A549 (cell line): ENCODE results near the gene FYB1. TPM values are rescaled to one million over a fixed set of nuclear protein-coding genes. Genes with fewer than 3 reads are reported as not detected.

ENCODE experiments used
- ATAC-seq, 2 experiments: fragments of 200-7000 bp in 1 of 2; fragments of >200 bp in 1 of 2; cut with Nextera tagmentation in 1 of 2; cut with Tn5 transposase in 1 of 2; 3 replicates each; pipeline versions ENCODE4 v1.8.0 to v1.9.1; 2018 to 2020; ENCODE audit warnings: mild to moderate bottlenecking in 1 of 2, moderate library complexity in 1 of 2
- CTCF ChIA-PET: fragments of 300-600 bp; sonication (Branson Sonifier 250); formaldehyde crosslinking; extraction: SDS; loops from one replicate; lab custom pipeline; 2021; ENCODE audit warnings: antibody characterized with exemption, inconsistent platforms; lab: Yijun Ruan, JAX
- POLR2A ChIA-PET: fragments of 350-600 bp; formaldehyde crosslinking; extraction: SDS; loops from one replicate; lab custom pipeline; 2021; ENCODE audit warnings: antibody characterized with exemption, inconsistent platforms; lab: Yijun Ruan, JAX
- DNase-seq, 2 experiments: peaks; one replicate each; pipeline versions ENCODE4 v3.0.0 to v3.0.0-alpha.2; 2011 to 2016; ENCODE audit warnings: low read depth in 1 of 2, low spot score in 1 of 2
- FAIRE-seq: peaks from 2 replicates; lab custom pipeline; 2011; peaks lifted over from hg19 to GRCh38; lab: Jason Lieb, UNC
- H3K27ac ChIP-seq, 2 experiments: fragments of >200 bp; sonication (Bioruptor Twin); formaldehyde crosslinking; 3 replicates each; pipeline ENCODE4 v1.5.1; 2016 to 2017
- H3K4me1 ChIP-seq: fragments of >200 bp; sonication (Bioruptor Twin); formaldehyde crosslinking; 3 replicates; pipeline ENCODE4 v1.6.1; 2016
- H3K4me2 ChIP-seq: fragments of >200 bp; sonication (Bioruptor Twin); formaldehyde crosslinking; 3 replicates; pipeline ENCODE4 v1.6.1; 2016
- H3K4me3 ChIP-seq: fragments of >200 bp; sonication (Bioruptor Twin); formaldehyde crosslinking; 3 replicates; pipeline ENCODE4 v1.5.1; 2016
- H3K9me3 ChIP-seq: fragments of >200 bp; sonication (Bioruptor Twin); formaldehyde crosslinking; 3 replicates; pipeline ENCODE4 v1.6.1; 2016
- CBX2 ChIP-seq: fragments of 200-600 bp; sonication (generic); IDR thresholded peaks from 2 replicates; pipeline ENCODE4 v1.6.1; 2016; ENCODE audit warnings: low read depth, mild to moderate bottlenecking, borderline replicate concordance
- CBX8 ChIP-seq: fragments of 200-600 bp; sonication (generic); IDR thresholded peaks from 2 replicates; pipeline ENCODE4 v1.6.1; 2016
- CHD2 ChIP-seq: fragments of 150-350 bp; IDR thresholded peaks from 2 replicates; pipeline ENCODE4 v1.6.1; 2014; ENCODE audit warnings: low read length; ENCODE audit not compliant: partially characterized antibody
- EHMT2 ChIP-seq: fragments of 200-600 bp; sonication (generic); IDR thresholded peaks from 2 replicates; pipeline ENCODE4 v1.6.1; 2016; ENCODE audit warnings: antibody characterized with exemption, low read depth, mild to moderate bottlenecking, moderate library complexity
- ELK1 ChIP-seq: fragments of 150-350 bp; IDR thresholded peaks from 2 replicates; pipeline ENCODE4 v1.6.1; 2014; ENCODE audit warnings: low read depth, mild to moderate bottlenecking, low read length
- ESRRA ChIP-seq: fragments of 150-350 bp; IDR thresholded peaks from 2 replicates; pipeline ENCODE4 v1.6.1; 2014; ENCODE audit warnings: mild to moderate bottlenecking, low read length, borderline replicate concordance
- FOSL2 ChIP-seq, 2 experiments: fragments of 450-650 bp in 1 of 2; fragments of >200 bp in 1 of 2; sonication (Bioruptor Twin) in 1 of 2; formaldehyde crosslinking; IDR thresholded peaks; 2 replicates each; pipeline versions ENCODE4 v1.5.0 to v1.6.1; 2016 to 2020; ENCODE audit warnings: mild to moderate bottlenecking in 1 of 2, moderate library complexity in 1 of 2
- FOXS1 ChIP-seq: fragments of 250-450 bp; sonication (Bioruptor Pico); IDR thresholded peaks from 2 replicates; pipeline ENCODE4 v1.5.0; 2020; ENCODE audit warnings: mild to moderate bottlenecking, moderate library complexity
- HEYL ChIP-seq: fragments of 250-450 bp; sonication (Bioruptor Pico); IDR thresholded peaks from 2 replicates; pipeline ENCODE4 v1.8.0; 2021; ENCODE audit warnings: mild to moderate bottlenecking, moderate library complexity
- HOXA7 ChIP-seq: fragments of 250-450 bp; sonication (Bioruptor Pico); IDR thresholded peaks from 2 replicates; pipeline ENCODE4 v1.5.0; 2020; ENCODE audit warnings: mild to moderate bottlenecking, moderate library complexity
- JUNB ChIP-seq: fragments of >200 bp; sonication (Bioruptor Twin); formaldehyde crosslinking; IDR thresholded peaks from 2 replicates; pipeline ENCODE4 v1.6.1; 2016
- KDM1A ChIP-seq: fragments of 200-600 bp; sonication (generic); IDR thresholded peaks from 2 replicates; pipeline ENCODE4 v1.6.1; 2016; ENCODE audit warnings: low read depth, mild to moderate bottlenecking
- MAZ ChIP-seq: fragments of 150-350 bp; IDR thresholded peaks from 2 replicates; pipeline ENCODE4 v1.6.1; 2014; ENCODE audit warnings: antibody characterized with exemption, low read depth, low read length, borderline replicate concordance
- MYC ChIP-seq: IDR thresholded peaks from 2 replicates; pipeline ENCODE4 v1.6.1; 2012; ENCODE audit warnings: mild to moderate bottlenecking, inconsistent platforms, low read length, improper control_type of control experiment, borderline replicate concordance
- NR3C1 ChIP-seq: fragments of >200 bp; sonication (Bioruptor Twin); formaldehyde crosslinking; IDR thresholded peaks from 3 replicates; pipeline ENCODE4 v1.6.1; 2017
- RAD21 ChIP-seq, 2 experiments: fragments of >200 bp in 1 of 2; sonication (Bioruptor Twin) in 1 of 2; formaldehyde crosslinking in 1 of 2; IDR thresholded peaks in 1 of 2; conservative IDR thresholded peaks in 1 of 2; 2 replicates in 1 of 2; 3 replicates in 1 of 2; pipeline ENCODE4 v1.6.1; 2012 to 2018; ENCODE audit warnings: inconsistent platforms in 1 of 2
- RARB ChIP-seq: fragments of 250-450 bp; sonication (Bioruptor Pico); IDR thresholded peaks from 2 replicates; pipeline ENCODE4 v1.8.0; 2021; ENCODE audit warnings: mild to moderate bottlenecking, moderate library complexity
- REST ChIP-seq: fragments of 200-600 bp; sonication (generic); IDR thresholded peaks from 2 replicates; pipeline ENCODE4 v1.6.1; 2016; ENCODE audit warnings: antibody characterized with exemption, mild to moderate bottlenecking, moderate library complexity
- WGBS: methylation state at CpG from one replicate; pipeline ENCODE4 v1.1.6; 2017; ENCODE audit errors: missing lambda C conversion rate; 5-methylcytosine and 5-hydroxymethylcytosine counted together
- polyA plus RNA-seq, 4 experiments: library from polyadenylated mRNA; depleted of rRNA in 3 of 4; stranded (reverse); fragments of >200 nt; fragmentation: RNase III in 1 of 4; extraction: RNeasy Plus Mini Kit Qiagen cat#74134 plus additional on column Dnase treatment in 1 of 4; gene quantifications; 2 replicates in 3 of 4; 3 replicates in 1 of 4; pipeline ENCODE4 v1.2.3, GENCODE V29; 2011 to 2017
- TF ChIP-seq, protein P1 (sequence below): fragments of 250-450 bp; sonication (Bioruptor Pico); IDR thresholded peaks from 2 replicates; pipeline ENCODE4 v1.5.0; 2021; ENCODE audit warnings: mild to moderate bottlenecking, moderate library complexity, borderline replicate concordance

The FYB1 gene
- polyA plus RNA-seq, 2 of the 4 experiments (the other 2 are of a cell fraction), result 7.4 to 34.6 TPM

DNA sequence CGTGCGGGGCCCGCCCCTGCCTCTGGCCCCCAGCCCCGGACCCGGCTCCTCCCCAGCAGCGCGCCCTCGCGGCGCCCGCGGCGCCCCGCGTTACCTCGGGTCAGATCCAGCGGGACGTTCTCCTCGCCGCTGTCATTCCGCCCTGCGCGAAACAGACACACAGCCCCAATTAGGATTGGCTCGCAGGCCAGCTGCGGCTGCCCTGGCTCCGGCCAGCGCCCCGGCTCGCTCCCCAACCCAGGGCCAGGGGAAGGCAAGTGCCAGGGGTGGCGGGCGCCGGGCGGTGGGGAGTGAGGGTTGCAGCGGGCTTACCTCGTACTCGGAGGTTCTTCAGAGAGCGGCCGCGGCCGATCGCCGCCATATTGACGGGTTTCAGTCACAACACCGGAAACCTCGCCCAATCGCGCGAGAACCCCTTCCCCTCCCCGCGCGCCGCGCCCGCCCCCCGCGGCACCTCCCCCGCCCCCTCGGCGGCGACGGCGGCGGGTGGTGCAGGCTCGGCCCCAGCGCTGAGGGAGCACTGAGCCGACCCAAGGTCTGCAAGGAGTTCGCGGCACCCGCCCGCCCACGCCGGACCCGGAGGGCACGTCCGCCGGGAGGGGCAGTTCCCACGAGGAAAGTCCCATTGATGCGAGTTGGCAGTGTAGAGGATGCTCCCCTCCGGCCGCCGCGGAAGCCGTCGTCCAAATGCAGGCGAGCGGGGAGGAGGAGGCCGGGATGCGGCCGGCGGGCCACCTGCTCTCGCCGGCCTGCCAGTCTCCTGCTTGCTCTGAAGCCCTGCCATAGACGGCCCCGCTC lies 145.1 kb downstream of the FYB1 start, which contains the start of gene RICTOR (continued):
- TF ChIP-seq FOSL2 (IDR thresholded peaks at IDR 0.05) (no peak), FOSL2 (CRISPR knock-in tag; IDR thresholded peaks at IDR 0.05) (no peak), HEYL (CRISPR knock-in tag) (no peak), EHMT2 (no peak), CHD2 (peak; percentile 93), MYC (peak; percentile 54; the same call in 1 of the 2 replicates), NR3C1 (no peak), RARB (CRISPR knock-in tag) (no peak), ELK1 (no peak), MAZ (no peak), FOXS1 (CRISPR knock-in tag) (no peak), REST (peak; percentile 96), CBX8 (no peak), RAD21 (conservative IDR thresholded peaks at IDR 0.05 in 1 of 2, IDR thresholded peaks at IDR 0.05 in 1 of 2) (peak; percentile 11 to 26; a peak in 1 of 5 replicates), ESRRA (no peak), HOXA7 (CRISPR knock-in tag) (no peak; the same call in 1 of the 2 replicates)
- TF ChIP-seq, protein P1, sequence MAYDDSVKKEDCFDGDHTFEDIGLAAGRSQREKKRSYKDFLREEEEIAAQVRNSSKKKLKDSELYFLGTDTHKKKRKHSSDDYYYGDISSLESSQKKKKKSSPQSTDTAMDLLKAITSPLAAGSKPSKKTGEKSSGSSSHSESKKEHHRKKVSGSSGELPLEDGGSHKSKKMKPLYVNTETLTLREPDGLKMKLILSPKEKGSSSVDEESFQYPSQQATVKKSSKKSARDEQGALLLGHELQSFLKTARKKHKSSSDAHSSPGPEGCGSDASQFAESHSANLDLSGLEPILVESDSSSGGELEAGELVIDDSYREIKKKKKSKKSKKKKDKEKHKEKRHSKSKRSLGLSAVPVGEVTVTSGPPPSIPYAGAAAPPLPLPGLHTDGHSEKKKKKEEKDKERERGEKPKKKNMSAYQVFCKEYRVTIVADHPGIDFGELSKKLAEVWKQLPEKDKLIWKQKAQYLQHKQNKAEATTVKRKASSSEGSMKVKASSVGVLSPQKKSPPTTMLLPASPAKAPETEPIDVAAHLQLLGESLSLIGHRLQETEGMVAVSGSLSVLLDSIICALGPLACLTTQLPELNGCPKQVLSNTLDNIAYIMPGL, result no peak

- FAIRE-seq (no peak), DNase-seq (no peak), ATAC-seq (peak; percentile 39 to 51)
- CTCF ChIA-PET, result interaction anchor here (0.8 to 2.3 kb wide), 3 partner anchors 32 to 68 kb away, joined by 3 to 11 read pairs (median 3); no protein-coding TSS in a partner anchor
- H3K4me1 ChIP-seq, result peaks cover 45% of the 10 kb centered on the region
- H3K9me3 ChIP-seq, result no peaks in the 10 kb centered on the region
- POLR2A ChIA-PET, result no interaction called here
- TF ChIP-seq KDM1A, result no peak
- no peak for TF ChIP-seq CBX2
- TF ChIP-seq JUNB, result no peak
- peak overlapping the region; percentile 96 for H3K4me2 ChIP-seq
- peak overlapping the region; percentile 90 for H3K4me3 ChIP-seq
- 0% methylated on average over 14 of the region's 29 CpGs for WGBS
- H3K27ac ChIP-seq, result peak overlapping the region; percentile 89 to 98
Measured at GRCh38 chr5:39073767-39074016, 145.7 kb downstream of the FYB1 start.
